WTC11 (cell line): Measurements from ENCODE around the gene MSANTD2. TPM values are rescaled to one million over a fixed set of nuclear protein-coding genes. Genes with fewer than 3 reads are reported as not detected.
A peak's percentile ranks its signal among the peaks of the same experiment; 100 is the strongest.

Experiments used
- ATAC-seq: fragments of 200-7000 bp; cut with Tn5 transposase; 2 replicates; pipeline ENCODE4 v1.10.0; 2021; ENCODE audit warnings: mild to moderate bottlenecking, moderate library complexity
- CTCF ChIA-PET: fragments of 300-600 bp; sonication (Branson Sonifier 250); formaldehyde crosslinking; loops from one replicate; lab custom pipeline; 2021; ENCODE audit warnings: antibody characterized with exemption; lab: Charles Lee
- POLR2A ChIA-PET: fragments of 350-600 bp; sonication (Branson Sonifier 250); formaldehyde crosslinking; loops from one replicate; lab custom pipeline; 2021; ENCODE audit warnings: antibody characterized with exemption; lab: Charles Lee
- DNase-seq: peaks from one replicate; pipeline ENCODE4 v3.0.0; 2021; ENCODE audit warnings: low spot score
- H3K27ac Mint-ChIP-seq: 2 replicates; pipeline ENCODE4 v1.8.0; 2021; ENCODE audit warnings: mixed read lengths
- H3K27me3 Mint-ChIP-seq: 2 replicates; pipeline ENCODE4 v1.8.0; 2021; ENCODE audit warnings: low read depth, mild to moderate bottlenecking, moderate library complexity, mixed read lengths
- H3K36me3 Mint-ChIP-seq: 2 replicates; pipeline ENCODE4 v1.8.0; 2021; ENCODE audit warnings: mixed read lengths
- H3K4me1 Mint-ChIP-seq: 2 replicates; pipeline ENCODE4 v1.8.0; 2022; ENCODE audit warnings: mixed read lengths
- H3K4me3 Mint-ChIP-seq: 2 replicates; pipeline ENCODE4 v1.8.0; 2021; ENCODE audit warnings: mild to moderate bottlenecking, moderate library complexity, mixed read lengths
- H3K9me3 Mint-ChIP-seq: 2 replicates; pipeline ENCODE4 v1.8.0; 2021; ENCODE audit warnings: mixed read lengths
- HMGA2 ChIP-seq: fragments of 250-450 bp; sonication (Bioruptor Pico); IDR thresholded peaks from 2 replicates; pipeline ENCODE4 v1.4.0; 2021; ENCODE audit warnings: mild to moderate bottlenecking, moderate library complexity
- IRF2 ChIP-seq: sonication (generic); formaldehyde crosslinking; IDR thresholded peaks from 2 replicates; pipeline ENCODE4 v1.8.0; 2022; ENCODE audit warnings: low read depth, missing genetic modification reagents, borderline replicate concordance
- OVOL2 ChIP-seq: fragments of 250-450 bp; sonication (Bioruptor Pico); IDR thresholded peaks from 2 replicates; pipeline ENCODE4 v1.9.0; 2021; ENCODE audit warnings: mild to moderate bottlenecking, borderline replicate concordance
- ZBTB21 ChIP-seq: sonication (generic); formaldehyde crosslinking; IDR thresholded peaks from 2 replicates; pipeline ENCODE4 v1.8.1; 2023; ENCODE audit warnings: mild to moderate bottlenecking, missing genetic modification reagents, borderline replicate concordance
- ZNF317 ChIP-seq: sonication (generic); formaldehyde crosslinking; IDR thresholded peaks from 2 replicates; pipeline ENCODE4 v1.8.1; 2023; ENCODE audit warnings: low read depth, mild to moderate bottlenecking, moderate library complexity, missing genetic modification reagents, borderline replicate concordance
- total RNA-seq: library from RNA; stranded (reverse); gene quantifications from 3 replicates; pipeline ENCODE4 v1.2.3, GENCODE V29; 2021
- TF ChIP-seq, protein P1 (sequence below): fragments of 250-450 bp; sonication (Bioruptor Pico); IDR thresholded peaks from 2 replicates; pipeline ENCODE4 v1.9.0; 2021; ENCODE audit warnings: mild to moderate bottlenecking, borderline replicate concordance
- TF ChIP-seq, protein P2 (sequence below): fragments of 250-450 bp; sonication (Bioruptor Pico); IDR thresholded peaks from 2 replicates; pipeline ENCODE4 v1.9.0; 2021; ENCODE audit warnings: mild to moderate bottlenecking
- TF ChIP-seq, protein P3 (sequence below): sonication (generic); formaldehyde crosslinking; IDR thresholded peaks from 2 replicates; pipeline ENCODE4 v1.8.1; 2022; ENCODE audit warnings: mild to moderate bottlenecking, moderate library complexity, missing genetic modification reagents
- TF ChIP-seq, protein P4 (sequence below): sonication (generic); formaldehyde crosslinking; IDR thresholded peaks from 2 replicates; pipeline ENCODE4 v1.8.0; 2022; ENCODE audit warnings: mild to moderate bottlenecking, missing genetic modification reagents
- TF ChIP-seq, protein P5 (sequence below): sonication (generic); formaldehyde crosslinking; conservative IDR thresholded peaks from 2 replicates; pipeline ENCODE4 v1.8.1; 2023; ENCODE audit warnings: mild to moderate bottlenecking, low read depth, missing genetic modification reagents, moderate library complexity

Gene MSANTD2
- total RNA-seq, 1 experiment from 2014 or later, result 17.5 TPM

DNA sequence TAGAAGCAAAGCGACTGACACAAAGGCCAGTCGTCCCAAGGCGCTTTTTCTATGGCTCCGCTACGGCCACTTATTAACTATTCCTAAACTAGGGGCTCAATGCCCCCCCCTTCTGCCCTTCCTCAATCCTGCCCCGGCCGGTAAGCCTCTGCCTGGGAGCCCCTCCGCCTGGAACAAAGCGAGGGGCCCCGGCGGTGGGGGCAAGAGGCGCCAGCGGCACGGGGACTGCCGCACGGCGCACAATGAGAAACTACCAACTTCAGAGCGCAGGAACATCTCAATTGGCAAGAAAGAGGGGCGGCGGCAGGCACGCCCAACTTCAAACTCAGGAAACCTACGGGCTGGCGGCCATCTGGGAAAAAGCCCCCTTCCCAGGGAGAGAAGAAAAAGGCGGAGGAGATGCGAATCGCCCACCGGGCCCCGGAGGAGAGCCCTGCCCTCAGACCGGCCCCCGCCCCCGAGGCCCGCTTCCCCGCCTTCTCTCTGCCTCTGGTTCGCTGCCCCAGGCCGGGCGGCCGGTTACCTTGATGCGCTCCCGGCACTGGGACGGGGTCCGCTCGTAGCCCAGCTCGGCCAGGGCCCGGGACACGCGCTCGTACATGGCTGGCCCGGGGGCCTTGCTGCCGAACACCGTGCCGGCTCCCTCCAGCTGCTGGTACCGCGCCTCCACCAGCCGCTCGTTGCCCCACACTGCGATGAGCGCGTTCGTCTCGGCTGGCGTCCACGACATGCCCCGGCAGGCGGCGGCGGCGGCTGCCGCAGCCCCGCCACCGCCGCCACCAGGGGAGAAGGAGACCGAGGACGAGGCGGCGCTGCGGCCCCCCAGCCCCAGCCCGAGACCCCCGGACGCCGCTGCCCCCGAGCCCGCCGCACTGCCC, 619 bp downstream of the MSANTD2 start (continued):
- TF ChIP-seq, protein P1, sequence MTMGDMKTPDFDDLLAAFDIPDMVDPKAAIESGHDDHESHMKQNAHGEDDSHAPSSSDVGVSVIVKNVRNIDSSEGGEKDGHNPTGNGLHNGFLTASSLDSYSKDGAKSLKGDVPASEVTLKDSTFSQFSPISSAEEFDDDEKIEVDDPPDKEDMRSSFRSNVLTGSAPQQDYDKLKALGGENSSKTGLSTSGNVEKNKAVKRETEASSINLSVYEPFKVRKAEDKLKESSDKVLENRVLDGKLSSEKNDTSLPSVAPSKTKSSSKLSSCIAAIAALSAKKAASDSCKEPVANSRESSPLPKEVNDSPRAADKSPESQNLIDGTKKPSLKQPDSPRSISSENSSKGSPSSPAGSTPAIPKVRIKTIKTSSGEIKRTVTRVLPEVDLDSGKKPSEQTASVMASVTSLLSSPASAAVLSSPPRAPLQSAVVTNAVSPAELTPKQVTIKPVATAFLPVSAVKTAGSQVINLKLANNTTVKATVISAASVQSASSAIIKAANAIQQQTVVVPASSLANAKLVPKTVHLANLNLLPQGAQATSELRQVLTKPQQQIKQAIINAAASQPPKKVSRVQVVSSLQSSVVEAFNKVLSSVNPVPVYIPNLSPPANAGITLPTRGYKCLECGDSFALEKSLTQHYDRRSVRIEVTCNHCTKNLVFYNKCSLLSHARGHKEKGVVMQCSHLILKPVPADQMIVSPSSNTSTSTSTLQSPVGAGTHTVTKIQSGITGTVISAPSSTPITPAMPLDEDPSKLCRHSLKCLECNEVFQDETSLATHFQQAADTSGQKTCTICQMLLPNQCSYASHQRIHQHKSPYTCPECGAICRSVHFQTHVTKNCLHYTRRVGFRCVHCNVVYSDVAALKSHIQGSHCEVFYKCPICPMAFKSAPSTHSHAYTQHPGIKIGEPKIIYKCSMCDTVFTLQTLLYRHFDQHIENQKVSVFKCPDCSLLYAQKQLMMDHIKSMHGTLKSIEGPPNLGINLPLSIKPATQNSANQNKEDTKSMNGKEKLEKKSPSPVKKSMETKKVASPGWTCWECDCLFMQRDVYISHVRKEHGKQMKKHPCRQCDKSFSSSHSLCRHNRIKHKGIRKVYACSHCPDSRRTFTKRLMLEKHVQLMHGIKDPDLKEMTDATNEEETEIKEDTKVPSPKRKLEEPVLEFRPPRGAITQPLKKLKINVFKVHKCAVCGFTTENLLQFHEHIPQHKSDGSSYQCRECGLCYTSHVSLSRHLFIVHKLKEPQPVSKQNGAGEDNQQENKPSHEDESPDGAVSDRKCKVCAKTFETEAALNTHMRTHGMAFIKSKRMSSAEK, result no peak
- TF ChIP-seq OVOL2 (CRISPR knock-in tag) (no peak), HMGA2 (CRISPR knock-in tag) (no peak)
- TF ChIP-seq, protein P2, sequence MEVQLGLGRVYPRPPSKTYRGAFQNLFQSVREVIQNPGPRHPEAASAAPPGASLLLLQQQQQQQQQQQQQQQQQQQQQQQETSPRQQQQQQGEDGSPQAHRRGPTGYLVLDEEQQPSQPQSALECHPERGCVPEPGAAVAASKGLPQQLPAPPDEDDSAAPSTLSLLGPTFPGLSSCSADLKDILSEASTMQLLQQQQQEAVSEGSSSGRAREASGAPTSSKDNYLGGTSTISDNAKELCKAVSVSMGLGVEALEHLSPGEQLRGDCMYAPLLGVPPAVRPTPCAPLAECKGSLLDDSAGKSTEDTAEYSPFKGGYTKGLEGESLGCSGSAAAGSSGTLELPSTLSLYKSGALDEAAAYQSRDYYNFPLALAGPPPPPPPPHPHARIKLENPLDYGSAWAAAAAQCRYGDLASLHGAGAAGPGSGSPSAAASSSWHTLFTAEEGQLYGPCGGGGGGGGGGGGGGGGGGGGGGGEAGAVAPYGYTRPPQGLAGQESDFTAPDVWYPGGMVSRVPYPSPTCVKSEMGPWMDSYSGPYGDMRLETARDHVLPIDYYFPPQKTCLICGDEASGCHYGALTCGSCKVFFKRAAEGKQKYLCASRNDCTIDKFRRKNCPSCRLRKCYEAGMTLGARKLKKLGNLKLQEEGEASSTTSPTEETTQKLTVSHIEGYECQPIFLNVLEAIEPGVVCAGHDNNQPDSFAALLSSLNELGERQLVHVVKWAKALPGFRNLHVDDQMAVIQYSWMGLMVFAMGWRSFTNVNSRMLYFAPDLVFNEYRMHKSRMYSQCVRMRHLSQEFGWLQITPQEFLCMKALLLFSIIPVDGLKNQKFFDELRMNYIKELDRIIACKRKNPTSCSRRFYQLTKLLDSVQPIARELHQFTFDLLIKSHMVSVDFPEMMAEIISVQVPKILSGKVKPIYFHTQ (CRISPR knock-in tag), result no peak
- TF ChIP-seq, protein P3, sequence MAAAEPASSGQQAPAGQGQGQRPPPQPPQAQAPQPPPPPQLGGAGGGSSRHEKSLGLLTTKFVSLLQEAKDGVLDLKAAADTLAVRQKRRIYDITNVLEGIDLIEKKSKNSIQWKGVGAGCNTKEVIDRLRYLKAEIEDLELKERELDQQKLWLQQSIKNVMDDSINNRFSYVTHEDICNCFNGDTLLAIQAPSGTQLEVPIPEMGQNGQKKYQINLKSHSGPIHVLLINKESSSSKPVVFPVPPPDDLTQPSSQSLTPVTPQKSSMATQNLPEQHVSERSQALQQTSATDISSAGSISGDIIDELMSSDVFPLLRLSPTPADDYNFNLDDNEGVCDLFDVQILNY (CRISPR knock-in tag), result no peak

DNA sequence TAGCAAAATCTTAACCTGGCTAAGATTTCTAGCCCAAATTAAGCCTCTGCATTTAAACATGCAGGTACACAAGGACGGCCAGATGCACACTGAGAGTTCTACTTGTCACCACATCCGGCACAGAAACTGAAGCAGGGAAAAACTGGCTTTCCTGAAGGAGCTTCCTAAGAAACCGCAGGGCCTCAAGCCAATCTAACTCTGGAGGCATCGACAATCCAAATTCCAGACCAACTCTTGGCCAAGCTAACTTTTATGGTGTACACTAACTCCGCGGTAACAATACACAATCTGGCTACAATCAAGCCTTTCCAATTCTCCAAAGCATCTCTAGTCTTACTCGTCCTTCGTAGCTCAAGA, 1.2 kb downstream of the MSANTD2 start:
- peak overlapping the region; percentile 88 for H3K4me3 Mint-ChIP-seq
- TF ChIP-seq HMGA2 (CRISPR knock-in tag) (no peak), ZBTB21 (CRISPR knock-in tag) (no peak), IRF2 (no peak)
- TF ChIP-seq, all 79 proteins: peak for 0
- ATAC-seq (no peak), DNase-seq (no peak)
- H3K36me3 Mint-ChIP-seq, result no peaks in the 10 kb centered on the region
- H3K27ac Mint-ChIP-seq, result peak overlapping the region; percentile 54
- H3K9me3 Mint-ChIP-seq, result no peaks in the 10 kb centered on the region
- H3K27me3 Mint-ChIP-seq, result no peaks in the 10 kb centered on the region; the same call in 1 of the 2 replicates
- ChIA-PET CTCF (interaction anchor here (0.7 to 5.9 kb wide), 11 partner anchors 13 to 130 kb away, joined by 3 to 32 read pairs (median 6); partner anchors contain the start of genes ESAM and ROBO3), POLR2A (no interaction called here)
- H3K4me1 Mint-ChIP-seq, result peaks cover 43% of the 10 kb centered on the region

DNA sequence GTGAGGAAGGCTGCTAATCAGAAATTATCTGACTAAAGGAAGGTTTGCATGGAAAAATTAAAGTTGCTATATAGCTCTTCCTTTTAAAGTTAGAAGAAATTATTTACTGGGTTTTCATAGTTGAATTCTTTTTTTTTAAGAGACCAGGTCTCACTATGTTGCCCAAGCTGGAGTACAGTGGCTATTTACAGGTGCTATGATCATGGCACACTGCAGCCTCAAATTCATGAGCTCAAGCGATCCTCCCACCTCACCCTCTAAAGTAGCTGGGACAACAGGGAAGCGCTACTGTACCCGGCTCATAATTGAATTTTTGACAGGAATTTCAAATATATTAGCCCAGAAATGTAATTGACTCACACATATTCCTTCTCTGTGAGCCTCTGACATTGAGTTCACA, 3.9 kb downstream of the MSANTD2 start:
- DNase-seq (no peak), ATAC-seq (no peak)
- no peaks in the 10 kb centered on the region for H3K27me3 Mint-ChIP-seq
- H3K27ac Mint-ChIP-seq, result no peak overlapping the region
- no peaks in the 10 kb centered on the region for H3K36me3 Mint-ChIP-seq
- no peaks in the 10 kb centered on the region for H3K9me3 Mint-ChIP-seq
- no peak overlapping the region for H3K4me3 Mint-ChIP-seq
- ChIA-PET POLR2A (no interaction called here), CTCF (interaction anchor here (1.5 to 5.9 kb wide), 3 partner anchors 33 to 42 kb away, joined by 7 to 32 read pairs (median 10); no protein-coding TSS in a partner anchor)
- peaks cover 65% of the 10 kb centered on the region for H3K4me1 Mint-ChIP-seq
- TF ChIP-seq HMGA2 (CRISPR knock-in tag) (no peak), ZBTB21 (CRISPR knock-in tag) (no peak), ZNF317 (no peak)
- TF ChIP-seq, protein P4, sequence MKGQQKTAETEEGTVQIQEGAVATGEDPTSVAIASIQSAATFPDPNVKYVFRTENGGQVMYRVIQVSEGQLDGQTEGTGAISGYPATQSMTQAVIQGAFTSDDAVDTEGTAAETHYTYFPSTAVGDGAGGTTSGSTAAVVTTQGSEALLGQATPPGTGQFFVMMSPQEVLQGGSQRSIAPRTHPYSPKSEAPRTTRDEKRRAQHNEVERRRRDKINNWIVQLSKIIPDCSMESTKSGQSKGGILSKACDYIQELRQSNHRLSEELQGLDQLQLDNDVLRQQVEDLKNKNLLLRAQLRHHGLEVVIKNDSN (CRISPR knock-in tag), result no peak
- TF ChIP-seq, protein P5, sequence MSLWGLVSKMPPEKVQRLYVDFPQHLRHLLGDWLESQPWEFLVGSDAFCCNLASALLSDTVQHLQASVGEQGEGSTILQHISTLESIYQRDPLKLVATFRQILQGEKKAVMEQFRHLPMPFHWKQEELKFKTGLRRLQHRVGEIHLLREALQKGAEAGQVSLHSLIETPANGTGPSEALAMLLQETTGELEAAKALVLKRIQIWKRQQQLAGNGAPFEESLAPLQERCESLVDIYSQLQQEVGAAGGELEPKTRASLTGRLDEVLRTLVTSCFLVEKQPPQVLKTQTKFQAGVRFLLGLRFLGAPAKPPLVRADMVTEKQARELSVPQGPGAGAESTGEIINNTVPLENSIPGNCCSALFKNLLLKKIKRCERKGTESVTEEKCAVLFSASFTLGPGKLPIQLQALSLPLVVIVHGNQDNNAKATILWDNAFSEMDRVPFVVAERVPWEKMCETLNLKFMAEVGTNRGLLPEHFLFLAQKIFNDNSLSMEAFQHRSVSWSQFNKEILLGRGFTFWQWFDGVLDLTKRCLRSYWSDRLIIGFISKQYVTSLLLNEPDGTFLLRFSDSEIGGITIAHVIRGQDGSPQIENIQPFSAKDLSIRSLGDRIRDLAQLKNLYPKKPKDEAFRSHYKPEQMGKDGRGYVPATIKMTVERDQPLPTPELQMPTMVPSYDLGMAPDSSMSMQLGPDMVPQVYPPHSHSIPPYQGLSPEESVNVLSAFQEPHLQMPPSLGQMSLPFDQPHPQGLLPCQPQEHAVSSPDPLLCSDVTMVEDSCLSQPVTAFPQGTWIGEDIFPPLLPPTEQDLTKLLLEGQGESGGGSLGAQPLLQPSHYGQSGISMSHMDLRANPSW (CRISPR knock-in tag), result no peak
